ENCODE data around the gene CLEC4M.
"Not testable (repeated sequence)": the region's sequence is repeated elsewhere in the genome, so short reads cannot be mapped to it uniquely, and the experiment has no call there.

CLEC4M gene

DNA sequence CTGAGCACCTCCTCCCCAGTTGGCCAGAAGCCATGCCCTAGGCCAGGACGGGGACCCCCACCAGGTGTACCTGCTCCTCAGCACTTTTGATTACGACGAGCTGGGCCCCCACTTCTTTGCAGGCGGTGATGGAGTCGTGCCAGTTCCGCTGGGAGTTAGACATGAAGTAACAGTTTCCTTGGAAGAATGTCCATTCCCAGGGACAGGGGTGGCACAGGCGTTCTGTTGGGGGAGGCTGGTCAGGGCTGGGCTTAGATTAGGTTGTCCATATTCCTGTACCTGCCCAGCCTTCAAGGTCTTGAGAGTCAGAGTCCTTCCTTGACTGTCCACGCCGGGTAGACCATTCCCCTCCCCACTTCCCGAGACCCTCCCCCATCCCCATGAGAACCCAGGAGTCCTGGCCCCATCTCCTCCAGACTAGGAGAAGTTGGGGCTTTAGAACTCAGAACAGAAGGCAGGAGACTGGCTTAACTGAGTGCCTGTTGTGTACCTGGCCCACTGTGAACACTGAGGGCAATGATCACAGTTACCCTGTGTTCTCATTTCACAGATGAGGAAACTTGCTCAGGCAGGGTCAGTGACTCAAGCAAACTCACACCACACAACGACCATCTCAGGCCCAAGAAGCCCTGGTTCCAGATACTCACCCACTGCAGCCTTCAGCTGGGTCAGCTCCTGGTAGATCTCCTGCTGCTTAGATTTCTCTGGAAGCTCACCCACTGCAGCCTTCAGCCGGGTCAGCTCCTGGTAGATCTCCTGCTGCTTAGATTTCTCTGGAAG is 18.0 kb upstream of the CLEC4M start:
- H3K79me2 ChIP-seq (ENCODE audit: control insufficient read depth, low read length), result no peaks in the 10 kb centered on the region
- no peaks in the 10 kb centered on the region for H3F3A ChIP-seq (ENCODE audit: control insufficient read depth, insufficient read depth)
- H3K4me3 ChIP-seq (ENCODE audit: low read length), result no peak overlapping the region
- H3K27ac ChIP-seq (ENCODE audit: low read depth, low read length), result no peak overlapping the region
- no peaks in the 10 kb centered on the region for H4K20me1 ChIP-seq (ENCODE audit: control insufficient read depth, insufficient read depth, low read depth, low read length)
- no peak overlapping the region for H3K4me2 ChIP-seq (ENCODE audit: low read length)
- no peaks in the 10 kb centered on the region for H3K4me1 ChIP-seq (ENCODE audit: control insufficient read depth, low read length)
- H3K9me3 ChIP-seq (ENCODE audit: control insufficient read depth, insufficient read depth, low read length), result no peaks in the 10 kb centered on the region; the same call in 1 of the 2 replicates
- H3K36me3 ChIP-seq (ENCODE audit: control insufficient read depth, low read length), result no peaks in the 10 kb centered on the region
- peaks cover 13% of the 10 kb centered on the region for H3K27me3 ChIP-seq (ENCODE audit: control insufficient read depth, low read length)
- H3K9me2 ChIP-seq (replicated peaks; ENCODE audit: control insufficient read depth, low read length), result no peaks in the 10 kb centered on the region
- TF ChIP-seq EZH2phosphoT487 (IDR thresholded peaks at IDR 0.05; ENCODE audit: borderline replicate concordance, low read length), result no peak
- TF ChIP-seq, protein P1, sequence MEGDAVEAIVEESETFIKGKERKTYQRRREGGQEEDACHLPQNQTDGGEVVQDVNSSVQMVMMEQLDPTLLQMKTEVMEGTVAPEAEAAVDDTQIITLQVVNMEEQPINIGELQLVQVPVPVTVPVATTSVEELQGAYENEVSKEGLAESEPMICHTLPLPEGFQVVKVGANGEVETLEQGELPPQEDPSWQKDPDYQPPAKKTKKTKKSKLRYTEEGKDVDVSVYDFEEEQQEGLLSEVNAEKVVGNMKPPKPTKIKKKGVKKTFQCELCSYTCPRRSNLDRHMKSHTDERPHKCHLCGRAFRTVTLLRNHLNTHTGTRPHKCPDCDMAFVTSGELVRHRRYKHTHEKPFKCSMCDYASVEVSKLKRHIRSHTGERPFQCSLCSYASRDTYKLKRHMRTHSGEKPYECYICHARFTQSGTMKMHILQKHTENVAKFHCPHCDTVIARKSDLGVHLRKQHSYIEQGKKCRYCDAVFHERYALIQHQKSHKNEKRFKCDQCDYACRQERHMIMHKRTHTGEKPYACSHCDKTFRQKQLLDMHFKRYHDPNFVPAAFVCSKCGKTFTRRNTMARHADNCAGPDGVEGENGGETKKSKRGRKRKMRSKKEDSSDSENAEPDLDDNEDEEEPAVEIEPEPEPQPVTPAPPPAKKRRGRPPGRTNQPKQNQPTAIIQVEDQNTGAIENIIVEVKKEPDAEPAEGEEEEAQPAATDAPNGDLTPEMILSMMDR (IDR thresholded peaks at IDR 0.05; ENCODE audit: low read depth, low read length, poor library complexity, severe bottlenecking), result no peak

DNA sequence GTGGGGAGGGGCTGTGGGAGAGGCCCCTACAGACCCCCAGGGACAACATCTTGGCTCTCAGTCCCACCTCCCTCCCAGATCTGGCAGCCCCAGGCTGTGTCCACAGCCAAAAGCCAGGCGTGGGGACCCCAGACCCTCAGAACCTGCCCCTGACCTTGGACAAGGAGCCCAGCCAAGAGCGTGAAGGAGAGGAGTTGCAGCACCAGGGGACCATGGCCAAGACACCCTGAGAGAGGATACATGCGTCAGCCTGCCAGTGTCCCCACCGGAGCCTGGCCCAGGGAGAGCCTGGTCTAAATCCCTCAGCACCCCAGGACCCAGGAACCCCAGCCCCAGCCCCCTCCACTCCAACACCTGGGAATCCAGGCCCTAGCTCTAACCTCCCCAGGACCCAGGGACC is 16.7 kb upstream of the CLEC4M start:
- peaks cover 13% of the 10 kb centered on the region for H3K27me3 ChIP-seq (ENCODE audit: control insufficient read depth, low read length)
- H4K20me1 ChIP-seq (ENCODE audit: control insufficient read depth, insufficient read depth, low read depth, low read length); H3K36me3 ChIP-seq (ENCODE audit: control insufficient read depth, low read length); H3K9me3 ChIP-seq (ENCODE audit: control insufficient read depth, insufficient read depth, low read length); H3F3A ChIP-seq (ENCODE audit: control insufficient read depth, insufficient read depth); H3K27ac ChIP-seq (ENCODE audit: low read depth, low read length); H3K79me2 ChIP-seq (ENCODE audit: control insufficient read depth, low read length); H3K4me3 ChIP-seq (ENCODE audit: low read length); H3K9me2 ChIP-seq (replicated peaks; ENCODE audit: control insufficient read depth, low read length); H3K4me2 ChIP-seq (ENCODE audit: low read length); H3K4me1 ChIP-seq (ENCODE audit: control insufficient read depth, low read length): not testable (repeated sequence)

DNA sequence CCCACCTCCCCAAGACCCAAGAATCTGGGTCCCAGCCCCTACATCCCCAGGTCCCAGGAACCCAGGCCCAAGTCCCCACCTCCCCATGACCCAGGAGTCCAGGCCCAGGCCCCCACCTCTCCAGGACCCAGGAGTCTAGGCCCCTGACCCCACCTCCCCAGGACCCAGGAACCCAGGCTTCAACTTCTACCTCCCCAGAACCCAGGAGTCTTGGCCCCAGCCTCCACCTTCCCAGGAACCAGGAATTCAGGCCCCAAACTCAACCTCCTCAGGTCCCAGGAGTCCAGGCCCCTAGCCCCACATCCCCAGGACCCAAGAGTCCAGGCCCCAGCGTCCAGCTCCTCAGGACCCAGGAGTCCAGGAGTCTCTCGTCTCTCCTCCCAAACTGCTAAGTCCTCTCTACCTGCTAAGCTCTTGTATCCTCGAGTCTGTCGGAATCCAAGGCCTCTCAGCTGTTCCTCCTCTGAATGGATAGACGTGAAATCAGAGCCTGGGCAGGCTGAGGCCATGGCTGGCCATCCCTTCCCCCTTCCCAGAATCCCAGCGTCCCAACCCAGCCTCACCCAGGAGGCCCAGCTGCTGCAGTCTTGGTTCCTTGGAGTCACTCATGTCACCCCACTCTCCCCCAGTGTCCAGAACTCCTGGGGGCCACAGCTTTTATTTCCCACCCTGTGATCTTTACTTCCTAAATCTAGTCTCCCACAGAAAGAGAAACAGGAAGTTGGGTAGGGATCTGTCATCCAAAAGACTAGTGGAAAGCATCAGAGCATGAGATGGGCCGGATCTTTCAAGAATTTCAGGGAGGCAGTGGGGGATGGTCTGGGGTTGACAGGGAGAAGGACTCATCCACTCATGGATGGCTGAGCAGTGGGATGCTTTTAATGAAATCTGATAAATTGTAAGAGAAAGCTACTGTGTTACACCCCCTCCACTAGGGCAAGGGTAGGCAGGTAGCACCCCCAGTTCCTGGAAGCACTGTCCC is 15.8 kb upstream of the CLEC4M start, which contains the start of gene CD209:
CD209 (minus strand) TSS at position 632 of the 982 bp plus-strand sequence; CDS start at position 609, 23 bp downstream.
- Histone ChIP-seq H3K9me2 (replicated peaks; ENCODE audit: control insufficient read depth, low read length) (no peaks in the 10 kb centered on the region), H3K27ac (ENCODE audit: low read depth, low read length) (no peak within 1 kb of the TSS), H3K4me2 (ENCODE audit: low read length) (no peak within 1 kb of the TSS), H3K4me1 (ENCODE audit: control insufficient read depth, low read length) (no peaks in the 10 kb centered on the region), H3K4me3 (ENCODE audit: low read length) (no peak within 1 kb of the TSS), H4K20me1 (ENCODE audit: control insufficient read depth, insufficient read depth, low read depth, low read length) (no peaks in the 10 kb centered on the region), H3K9me3 (ENCODE audit: control insufficient read depth, insufficient read depth, low read length) (no peaks in the 10 kb centered on the region; the same call in 1 of the 2 replicates), H3K27me3 (ENCODE audit: control insufficient read depth, low read length) (peaks cover 13% of the 10 kb centered on the region), H3K79me2 (ENCODE audit: control insufficient read depth, low read length) (no peaks in the 10 kb centered on the region), H3F3A (ENCODE audit: control insufficient read depth, insufficient read depth) (no peaks in the 10 kb centered on the region), H3K36me3 (ENCODE audit: control insufficient read depth, low read length) (no peaks in the 10 kb centered on the region)
- TF ChIP-seq, protein P1 (IDR thresholded peaks at IDR 0.05; ENCODE audit: low read depth, low read length, poor library complexity, severe bottlenecking), result no peak
- no peak for TF ChIP-seq EZH2phosphoT487 (IDR thresholded peaks at IDR 0.05; ENCODE audit: borderline replicate concordance, low read length)

Data from DOHH2 (cell line).